H1 (cell line): ENCODE measurements around the gene PTBP1. TPM values are rescaled to one million over a fixed set of nuclear protein-coding genes. Genes with fewer than 3 reads are reported as not detected.

Experiments
- GTF2F1 ChIP-seq: IDR thresholded peaks from 2 replicates; pipeline ENCODE4 v1.6.1; 2012; ENCODE audit warnings: low read depth, low read length, improper control_type of control experiment, borderline replicate concordance
- MAFK ChIP-seq: IDR thresholded peaks from 2 replicates; pipeline ENCODE4 v1.6.1; 2012; ENCODE audit warnings: low read depth, mild to moderate bottlenecking, improper control_type of control experiment, low read length
- POLR2A ChIP-seq, 2 experiments: IDR thresholded peaks; 1 replicate in 1 of 2; 2 replicates in 1 of 2; pipeline ENCODE4 v1.6.1; 2011; ENCODE audit warnings: low read depth in 2 of 2, low read length in 2 of 2, mild to moderate bottlenecking in 2 of 2; ENCODE audit errors: control extremely low read depth in 1 of 2
- RNF2 ChIP-seq: fragments of 200-900, 300-1000 bp; sonication (generic); IDR thresholded peaks from 2 replicates; pipeline ENCODE4 v1.7.1; 2016; ENCODE audit warnings: borderline replicate concordance, low read depth, mild to moderate bottlenecking, antibody characterized with exemption, low read length; ENCODE audit not compliant: poor library complexity, severe bottlenecking; ENCODE audit errors: missing control alignments
- polyA plus RNA-seq, 7 experiments: library from polyadenylated mRNA; depleted of rRNA in 3 of 7; stranded (reverse) in 5 of 7; unstranded in 2 of 7; fragments of >200 nt in 5 of 7; fragments of 200-250 nt in 2 of 7; gene quantifications; 1 replicate in 5 of 7; 2 replicates in 1 of 7; 4 replicates in 1 of 7; pipeline versions ENCODE4 v1.2.1 to v1.2.3, GENCODE V29; 2011 to 2013; ENCODE audit warnings: missing spikeins in 2 of 7, mixed read lengths in 2 of 7
- total RNA-seq: library from RNA; stranded (reverse); fragmentation: NEBNext Ultra II Directional; extraction: Animal tissue kit (Norgen Biotek cat#: 25700); gene quantifications from 2 replicates; pipeline ENCODE4 v1.2.1, GENCODE V29; 2021

Gene PTBP1
- total and polyA plus RNA-seq, 2 of the 8 experiments (the other 6 are each of a cell fraction or from before 2014, with no cell fraction given), result 528 to 888 TPM

- TF ChIP-seq POLR2A (IDR thresholded peaks at IDR 0.05; ENCODE audit: control extremely low read depth in 1 of 2, low read depth in 2 of 2, low read length in 2 of 2), result no peak
- no peak for TF ChIP-seq MAFK
- TF ChIP-seq RNF2, result no peak
- TF ChIP-seq GTF2F1, result no peak
- TF ChIP-seq, all 59 proteins: peak for 5
Measured at GRCh38 chr19:778910-779653, 18.2 kb upstream of the PTBP1 start (continued).
